B cell (primary cell): ENCODE data around the gene HS6ST2.

Source experiments
- EZH2 ChIP-seq: IDR thresholded peaks from 2 replicates; pipeline ENCODE4 v1.6.1; 2012; ENCODE audit warnings: borderline replicate concordance, low read depth, mild to moderate bottlenecking, moderate library complexity, low read length; ENCODE audit not compliant: insufficient read depth, poor library complexity, severe bottlenecking
- TF ChIP-seq, protein P1 (sequence below): fragments of 200-600 bp; IDR thresholded peaks from one replicate; pipeline ENCODE4 v1.8.0; 2022; ENCODE audit warnings: antibody characterized with exemption, mild to moderate bottlenecking

- no peak for TF ChIP-seq EZH2
- TF ChIP-seq, protein P1, sequence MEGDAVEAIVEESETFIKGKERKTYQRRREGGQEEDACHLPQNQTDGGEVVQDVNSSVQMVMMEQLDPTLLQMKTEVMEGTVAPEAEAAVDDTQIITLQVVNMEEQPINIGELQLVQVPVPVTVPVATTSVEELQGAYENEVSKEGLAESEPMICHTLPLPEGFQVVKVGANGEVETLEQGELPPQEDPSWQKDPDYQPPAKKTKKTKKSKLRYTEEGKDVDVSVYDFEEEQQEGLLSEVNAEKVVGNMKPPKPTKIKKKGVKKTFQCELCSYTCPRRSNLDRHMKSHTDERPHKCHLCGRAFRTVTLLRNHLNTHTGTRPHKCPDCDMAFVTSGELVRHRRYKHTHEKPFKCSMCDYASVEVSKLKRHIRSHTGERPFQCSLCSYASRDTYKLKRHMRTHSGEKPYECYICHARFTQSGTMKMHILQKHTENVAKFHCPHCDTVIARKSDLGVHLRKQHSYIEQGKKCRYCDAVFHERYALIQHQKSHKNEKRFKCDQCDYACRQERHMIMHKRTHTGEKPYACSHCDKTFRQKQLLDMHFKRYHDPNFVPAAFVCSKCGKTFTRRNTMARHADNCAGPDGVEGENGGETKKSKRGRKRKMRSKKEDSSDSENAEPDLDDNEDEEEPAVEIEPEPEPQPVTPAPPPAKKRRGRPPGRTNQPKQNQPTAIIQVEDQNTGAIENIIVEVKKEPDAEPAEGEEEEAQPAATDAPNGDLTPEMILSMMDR = no peak
These were observed 290.3 kb downstream of the HS6ST2 start for GRCh38 chrX:132668178-132668577.
